Stimulated activated CD4-positive, alpha-beta T cell treated with anti-CD3 and anti-CD28 coated beads, TNF-alpha, amount 100 ng/mL, for 48 hours (primary cell): ENCODE measurements around the gene C1orf232.

Experiments used
- DNase-seq, 3 donors: peaks; one replicate each; pipeline ENCODE4 v3.0.0-alpha.2; 2020; ENCODE audit warnings: low read depth in 3 of 3

C1orf232 gene

GRCh38 chr1:26168410-26169197, at the start of gene C1orf232:
Gene C1orf232, minus strand, starts transcription at chr1:26168963. Its CDS starts 464 bp downstream, at chr1:26168499.
- no peak for DNase-seq

GRCh38 chr1:26215246-26215645, 46.5 kb upstream of the C1orf232 start:
- no peak for DNase-seq

DNA sequence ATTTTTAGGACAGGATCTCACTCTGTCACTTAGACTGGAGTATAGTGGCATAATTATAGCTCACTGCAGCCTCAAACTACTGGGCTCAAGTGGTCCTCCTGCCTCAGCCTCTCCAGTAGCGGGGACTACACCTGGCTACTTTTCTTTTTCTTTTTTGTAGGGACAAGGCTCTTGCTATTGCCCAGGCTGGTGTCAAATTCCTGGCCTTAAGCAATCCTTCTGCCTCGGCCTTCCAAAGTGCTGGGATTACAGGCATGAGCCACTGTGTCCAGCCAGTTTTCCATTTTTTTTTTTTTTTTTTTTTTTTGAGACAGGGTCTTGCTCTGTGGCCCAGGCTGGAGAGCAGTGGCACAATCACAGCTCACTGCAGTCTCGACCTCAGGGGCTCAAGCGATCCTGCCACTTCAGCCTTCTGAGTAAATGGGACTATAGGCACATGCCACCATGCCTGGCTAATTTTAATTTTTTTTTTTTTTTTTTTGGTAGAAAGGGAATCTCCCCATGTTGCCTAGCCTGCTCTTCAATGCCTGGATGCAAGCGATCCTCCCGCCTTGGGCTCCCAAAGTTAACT, 44.7 kb upstream of the C1orf232 start:
- no peak for DNase-seq

GRCh38 chr1:26212726-26213125, 44.0 kb upstream of the C1orf232 start:
- DNase-seq, result no peak

DNA sequence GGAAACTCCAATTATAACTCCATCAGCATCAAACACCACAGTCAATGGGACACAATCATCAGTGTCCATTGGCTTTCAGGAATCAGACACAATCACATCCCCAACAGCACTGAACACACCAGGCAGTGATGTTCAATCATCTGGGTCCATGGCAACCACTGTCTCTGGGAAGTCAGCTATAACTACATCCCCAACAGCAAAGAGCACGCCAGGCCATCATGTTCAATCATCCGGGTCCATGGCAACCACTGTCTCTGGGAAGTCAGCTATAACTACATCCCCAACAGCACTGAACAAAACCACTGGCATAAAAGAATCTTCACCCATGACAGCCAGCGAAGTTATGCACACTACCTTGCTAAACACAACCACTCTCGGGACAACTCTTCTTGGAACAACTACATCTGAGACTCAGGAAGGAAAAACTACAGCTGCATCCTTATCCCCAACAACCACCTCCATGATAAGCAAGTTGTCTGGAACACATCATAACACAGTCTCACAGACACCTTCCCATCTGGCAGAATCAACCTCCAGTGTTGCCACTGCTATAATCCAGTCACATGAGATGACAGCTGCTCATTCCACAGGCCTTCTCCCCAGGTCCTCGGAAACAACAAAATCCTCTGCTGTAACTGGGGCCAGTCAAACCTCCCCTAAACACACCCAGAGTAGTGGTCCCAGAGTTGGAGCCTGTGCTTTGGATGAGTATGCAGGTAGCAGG, 41.5 kb upstream of the C1orf232 start:
- DNase-seq, result no peak

GRCh38 chr1:26203642-26204318, 35.0 kb upstream of the C1orf232 start:
- no peak for DNase-seq

DNA sequence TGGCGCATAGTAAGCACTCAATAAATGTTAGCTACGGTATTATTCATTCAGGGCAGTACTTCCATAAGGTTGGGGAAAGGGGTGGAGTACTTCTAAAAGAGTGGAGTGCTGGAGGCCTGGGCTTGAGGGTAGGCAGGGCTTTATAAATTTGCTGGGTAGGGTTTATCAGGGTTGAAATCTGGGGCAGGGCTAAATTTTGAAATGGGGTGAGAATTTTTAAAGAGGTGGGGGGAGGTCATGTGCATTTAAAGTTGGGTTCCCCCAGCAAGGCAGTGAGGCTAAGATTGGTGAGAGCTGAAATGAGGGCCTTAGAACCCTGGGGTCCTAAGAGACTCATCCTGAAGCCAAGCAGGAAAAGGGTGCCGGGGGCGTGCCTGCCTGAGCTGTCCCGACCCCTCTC, 31.6 kb upstream of the C1orf232 start:
- no peak for DNase-seq

DNA sequence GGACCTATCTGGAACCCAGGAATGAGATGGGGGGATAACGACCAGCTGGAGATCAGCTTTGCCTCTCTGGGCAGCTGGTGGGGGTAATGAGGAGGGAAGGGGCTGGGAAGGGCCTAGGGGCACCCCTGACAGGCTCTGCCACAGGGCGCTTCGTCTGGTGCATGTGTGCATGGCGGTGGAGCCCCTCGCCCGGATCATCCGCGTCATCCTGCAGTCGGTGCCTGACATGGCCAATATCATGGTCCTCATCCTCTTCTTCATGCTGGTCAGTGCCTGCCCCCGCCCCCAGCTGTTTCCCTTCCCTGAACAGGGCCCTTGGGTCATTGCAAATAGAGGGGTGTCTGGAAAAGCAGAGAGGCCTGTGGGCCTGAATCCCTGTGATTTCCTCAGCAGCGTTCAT, 29.1 kb upstream of the C1orf232 start:
- no peak for DNase-seq

GRCh38 chr1:26197301-26197700, 28.5 kb upstream of the C1orf232 start:
- DNase-seq, result no peak

- DNase-seq, result no peak
These were observed 27.0 kb upstream of the C1orf232 start for GRCh38 chr1:26195805-26196204.

DNA sequence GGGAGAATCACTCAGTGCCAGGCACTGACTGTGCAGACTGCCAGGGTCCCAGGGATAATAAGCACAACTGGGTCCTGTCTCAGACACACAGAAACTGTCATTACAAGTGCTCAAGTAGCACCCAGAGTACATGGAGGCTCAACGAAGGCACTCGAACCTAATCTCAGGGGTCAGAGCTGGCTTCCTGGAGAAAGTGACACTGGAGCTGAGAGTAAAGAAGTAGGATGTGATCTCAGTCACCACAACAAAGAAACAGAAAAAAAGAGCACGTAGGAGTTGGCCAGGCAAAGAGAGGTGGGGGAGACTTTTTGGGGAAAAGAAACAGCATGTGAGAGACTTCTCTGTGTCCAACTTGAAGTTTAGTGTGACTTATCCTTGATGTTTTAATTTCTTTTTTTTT, 23.0 kb upstream of the C1orf232 start:
- DNase-seq, result no peak

- DNase-seq, result no peak
These were observed 21.7 kb upstream of the C1orf232 start, which contains the start of gene CATSPER4 for GRCh38 chr1:26190373-26190987. Gene CATSPER4, plus strand, starts transcription at chr1:26190602. Its CDS starts 26 bp downstream, at chr1:26190628.

GRCh38 chr1:26189751-26190275, 21.1 kb upstream of the C1orf232 start:
- no peak for DNase-seq

DNA sequence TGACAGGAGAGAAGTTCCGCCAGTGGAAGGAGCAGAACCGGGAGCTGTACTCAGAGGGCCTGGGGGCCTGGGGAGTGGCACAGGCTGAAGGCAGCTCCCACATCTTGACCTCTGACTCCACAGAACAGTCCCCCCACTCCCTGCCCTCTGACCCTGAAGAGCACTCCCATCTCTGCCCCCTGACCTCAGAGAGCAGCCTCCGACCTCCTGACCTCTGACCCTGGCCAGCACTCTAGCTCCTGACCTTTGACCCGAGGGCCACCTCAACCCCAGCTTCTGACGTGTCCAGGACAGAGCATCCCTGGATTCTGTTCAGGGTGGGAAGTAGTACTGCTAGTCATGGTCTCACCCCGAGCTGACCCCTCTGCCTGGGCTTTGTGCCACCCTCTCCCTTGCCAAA, 20.6 kb upstream of the C1orf232 start:
- DNase-seq, result no peak

- no peak for DNase-seq
These were observed 19.7 kb upstream of the C1orf232 start for GRCh38 chr1:26188477-26188876.

DNA sequence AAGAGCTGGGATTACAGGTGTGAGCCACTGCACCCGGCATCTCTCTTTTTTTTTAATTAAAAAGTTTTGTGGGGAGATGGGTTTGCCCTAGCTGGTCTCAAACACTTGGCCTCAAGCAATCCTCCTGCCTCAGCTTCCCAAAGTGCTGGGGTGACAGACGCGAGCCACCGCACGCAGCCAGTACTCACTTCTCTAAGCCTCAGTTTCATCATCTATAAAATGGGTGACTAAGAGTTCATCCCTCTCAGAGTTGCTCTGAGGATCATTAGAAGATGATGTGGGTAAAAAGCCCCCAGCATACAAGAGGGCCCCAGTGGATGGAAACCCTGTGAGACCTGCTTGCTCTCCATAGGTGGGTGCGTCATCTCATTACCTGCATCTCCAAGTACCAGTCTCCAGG, 19.1 kb upstream of the C1orf232 start:
- no peak for DNase-seq

DNA sequence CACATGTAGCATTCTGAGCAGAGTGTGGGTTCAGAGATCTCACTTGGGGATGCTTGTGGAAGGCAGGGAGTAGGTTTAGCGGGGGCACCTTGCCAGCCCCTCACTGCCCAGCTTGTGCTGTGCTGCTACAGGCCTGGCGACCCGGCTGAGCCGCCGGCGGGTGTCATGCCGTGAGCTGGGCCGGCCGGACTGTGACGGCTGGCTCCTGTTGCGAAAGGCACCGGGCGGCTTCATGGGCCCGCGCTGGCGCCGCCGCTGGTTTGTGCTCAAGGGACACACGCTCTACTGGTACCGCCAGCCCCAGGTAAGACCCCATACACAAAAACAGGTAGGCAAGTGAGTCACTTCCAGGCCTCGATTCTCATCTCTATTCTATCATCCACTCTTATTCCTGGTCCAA, 16.1 kb upstream of the C1orf232 start:
- DNase-seq, result no peak

GRCh38 chr1:26184086-26184485, 15.3 kb upstream of the C1orf232 start:
- no peak for DNase-seq

- DNase-seq, result no peak
These were observed 13.6 kb upstream of the C1orf232 start for GRCh38 chr1:26182383-26182696.

- DNase-seq, result no peak
These were observed 13.0 kb upstream of the C1orf232 start for GRCh38 chr1:26181586-26182382.

DNA sequence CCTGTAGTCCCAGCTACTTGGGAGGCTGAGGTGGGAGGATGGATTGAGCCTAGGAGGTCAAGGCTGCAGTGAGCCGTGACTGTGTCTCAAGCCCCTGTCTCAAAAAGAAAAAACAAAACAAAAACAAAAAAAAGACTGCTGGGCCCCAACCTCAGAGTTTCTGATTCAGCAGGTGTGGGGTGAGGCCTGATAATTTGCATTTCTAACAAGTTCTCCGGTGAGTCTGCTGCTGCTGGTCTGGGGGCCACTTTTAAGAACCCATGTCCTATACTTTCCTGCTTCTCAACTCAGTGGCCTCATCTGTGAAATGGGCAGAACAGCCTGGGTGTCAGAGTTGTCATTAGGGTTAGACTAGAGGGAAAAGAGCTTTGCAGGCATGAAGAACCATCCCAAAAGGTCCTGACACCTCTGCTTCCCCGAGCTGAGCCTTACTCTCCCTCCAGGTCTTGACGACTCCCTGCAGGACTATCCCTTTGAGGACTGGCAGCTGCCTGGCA, 11.3 kb upstream of the C1orf232 start:
- DNase-seq, result no peak
